HG03135 (cell line): ENCODE measurements around the gene LRRC8D.

ENCODE experiments used
- ATAC-seq: cut with Tn5 transposase; IDR thresholded peaks from one replicate; pipeline ENCODE4 v1.9.1; 2021; ENCODE audit warnings: mild to moderate bottlenecking, moderate library complexity; ENCODE audit not compliant: unreplicated experiment

LRRC8D gene

DNA sequence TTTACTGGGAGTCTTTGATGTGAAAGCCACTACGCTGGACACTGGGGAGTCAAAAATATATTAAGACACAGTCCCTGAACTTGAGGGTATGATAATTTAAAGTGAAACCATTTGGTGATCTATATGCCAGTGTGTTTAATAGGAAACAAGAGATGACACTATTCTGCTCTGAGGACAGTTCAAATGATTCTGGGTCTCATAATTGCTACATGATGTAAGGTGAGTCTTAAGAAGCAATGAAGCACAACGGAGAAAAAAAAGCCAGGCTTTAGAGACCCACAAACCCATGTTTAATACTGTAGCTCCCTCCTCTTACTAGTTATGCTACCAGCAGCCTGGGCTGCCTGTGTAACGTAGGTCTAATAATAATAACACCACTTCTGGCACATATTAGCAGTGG, 14.2 kb upstream of the LRRC8D start:
- no peak for ATAC-seq

DNA sequence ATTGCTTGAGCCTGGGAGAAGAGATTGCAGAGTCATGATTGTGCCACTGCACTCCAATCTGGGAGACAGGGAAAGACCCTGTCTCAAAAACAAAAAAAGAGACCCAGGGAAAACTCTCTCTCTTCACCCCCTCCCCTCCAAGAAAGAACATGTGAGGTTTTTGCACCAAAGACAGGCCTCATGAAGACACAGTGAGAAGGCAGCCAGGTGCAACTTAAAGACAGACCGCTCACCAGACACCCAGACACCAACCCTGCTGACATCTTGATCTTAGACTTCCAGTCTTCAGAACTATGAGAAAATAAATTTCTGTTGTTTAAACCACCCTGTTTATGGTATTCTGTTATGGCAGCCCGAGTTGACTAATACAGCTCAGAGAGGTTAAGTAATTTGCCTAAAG, 13.3 kb upstream of the LRRC8D start:
- ATAC-seq, result no peak

DNA sequence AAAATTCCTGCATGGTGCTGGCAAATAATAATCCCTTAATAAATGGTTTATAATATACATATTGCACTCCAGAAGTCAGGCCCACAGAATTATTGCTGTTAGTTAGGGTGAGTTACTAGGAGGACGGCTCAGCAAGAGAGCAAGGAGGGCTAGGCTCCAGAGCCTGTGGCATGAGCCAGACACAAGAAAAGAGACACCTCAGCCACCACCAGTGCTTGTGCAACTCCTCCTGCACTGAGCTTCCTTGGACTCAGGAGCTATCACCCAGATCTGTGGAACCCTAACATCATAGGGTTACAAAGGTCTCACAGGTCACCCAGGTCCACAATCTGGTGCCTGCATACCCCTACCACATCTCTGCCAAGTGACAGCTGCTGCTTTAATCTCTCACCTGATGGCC, 12.8 kb upstream of the LRRC8D start:
- ATAC-seq, result no peak

DNA sequence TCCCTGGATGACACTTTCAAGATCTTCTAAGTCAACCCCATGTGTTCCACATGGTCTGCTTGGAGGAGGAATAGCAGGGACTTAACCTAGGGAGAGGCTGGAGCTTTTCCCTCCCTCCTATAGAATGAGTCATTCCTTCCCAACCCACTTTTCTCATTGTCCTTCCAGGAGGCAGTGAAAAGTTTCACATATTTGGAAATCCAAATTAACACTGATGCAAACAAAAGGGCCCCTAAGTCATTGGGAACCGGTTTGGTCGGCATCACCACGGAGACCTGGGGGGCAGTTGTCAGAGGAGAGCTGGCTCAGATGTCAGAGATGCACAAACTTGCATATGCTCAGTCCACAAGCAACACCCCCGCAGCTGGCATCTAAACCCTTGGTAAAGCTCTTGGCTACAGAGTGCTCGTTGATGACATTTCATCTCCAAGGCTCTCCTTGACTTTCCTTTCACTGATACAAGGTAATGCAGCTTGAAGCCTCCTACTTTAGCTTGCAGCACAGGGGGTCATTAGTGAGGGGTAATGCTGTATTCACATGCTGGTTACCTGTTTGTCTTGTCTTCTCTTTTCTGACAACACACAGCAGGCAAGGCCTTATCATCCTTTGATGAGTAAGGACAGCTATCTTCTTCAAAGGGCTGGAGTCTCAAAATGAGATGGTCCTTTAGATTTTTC, 12.3 kb upstream of the LRRC8D start:
- ATAC-seq, result no peak

DNA sequence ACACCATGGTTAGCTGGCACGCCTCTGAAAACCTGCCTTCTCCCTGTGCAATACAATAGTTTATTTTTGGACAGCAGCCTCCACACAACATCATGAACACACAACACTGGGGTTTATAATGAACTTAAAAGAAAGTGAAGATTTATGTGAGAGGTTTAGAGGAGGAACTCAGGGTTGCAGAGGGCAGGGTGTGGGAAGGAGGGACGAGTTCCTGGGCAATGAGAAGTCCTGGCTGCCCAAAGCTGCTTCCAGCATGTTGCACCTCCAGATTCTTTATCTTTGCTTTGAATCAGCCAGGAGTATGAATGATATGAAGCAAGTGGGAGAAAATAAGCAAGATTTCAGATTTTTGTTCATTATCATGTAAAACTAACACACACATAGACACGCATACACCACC, 11.3 kb upstream of the LRRC8D start:
- ATAC-seq, result no peak

DNA sequence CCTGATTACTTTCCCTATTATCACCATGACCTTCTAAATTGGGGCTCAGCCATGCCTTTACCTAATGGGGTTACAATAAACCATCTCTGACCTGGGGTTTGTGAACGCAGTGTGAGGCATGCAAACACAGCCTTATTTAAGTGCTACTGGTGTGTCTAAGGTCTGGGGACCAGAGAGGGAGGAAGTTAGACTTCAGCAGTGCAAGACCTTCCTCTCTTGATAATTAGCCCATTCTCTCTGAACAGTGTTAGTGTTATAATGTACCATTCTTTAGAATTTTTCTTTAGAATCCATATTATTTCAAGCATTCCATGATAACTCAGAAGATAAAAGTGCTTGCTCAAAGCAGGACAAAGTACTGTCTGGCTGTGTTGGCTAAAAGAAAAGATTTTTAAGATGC, 10.5 kb upstream of the LRRC8D start:
- no peak for ATAC-seq

DNA sequence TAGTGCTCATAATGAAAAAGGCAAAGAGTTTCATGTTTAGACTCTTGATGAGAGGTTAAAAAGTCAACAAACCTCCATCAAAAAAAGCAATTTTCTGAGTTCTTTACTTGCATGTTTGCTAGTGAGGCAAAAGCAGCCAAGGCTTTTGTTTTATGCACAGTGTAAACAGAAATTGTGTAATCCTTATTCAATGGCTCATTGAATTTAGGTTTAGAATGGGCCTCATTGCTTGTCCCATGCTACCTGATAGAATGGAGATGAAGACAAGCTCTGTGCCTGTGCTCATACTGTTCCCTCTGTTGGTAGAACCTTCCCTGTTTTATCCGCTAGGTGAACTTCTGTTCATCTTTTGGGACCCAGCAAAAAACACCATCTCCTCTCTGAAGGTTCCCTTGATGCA, 10.0 kb upstream of the LRRC8D start:
- no peak for ATAC-seq

DNA sequence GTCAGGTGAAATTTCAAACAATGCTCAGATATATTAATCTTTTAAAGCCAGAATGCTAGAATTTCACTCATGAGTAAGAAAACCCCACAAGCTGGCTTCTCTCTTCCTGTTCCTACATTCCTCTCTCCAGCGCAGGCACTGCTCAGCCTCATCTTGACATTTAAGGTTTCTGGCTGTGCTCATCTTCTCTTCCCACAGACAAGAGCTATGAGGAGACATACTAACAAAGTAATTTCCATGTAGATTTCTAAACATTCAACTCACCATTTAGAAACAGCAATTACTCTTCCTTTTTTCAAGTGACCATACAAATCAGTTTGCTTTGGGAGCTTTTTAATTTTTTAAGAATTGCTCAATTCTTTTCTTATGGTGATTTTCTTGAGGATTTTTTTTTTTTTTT, 7.8 kb upstream of the LRRC8D start:
- ATAC-seq, result no peak

DNA sequence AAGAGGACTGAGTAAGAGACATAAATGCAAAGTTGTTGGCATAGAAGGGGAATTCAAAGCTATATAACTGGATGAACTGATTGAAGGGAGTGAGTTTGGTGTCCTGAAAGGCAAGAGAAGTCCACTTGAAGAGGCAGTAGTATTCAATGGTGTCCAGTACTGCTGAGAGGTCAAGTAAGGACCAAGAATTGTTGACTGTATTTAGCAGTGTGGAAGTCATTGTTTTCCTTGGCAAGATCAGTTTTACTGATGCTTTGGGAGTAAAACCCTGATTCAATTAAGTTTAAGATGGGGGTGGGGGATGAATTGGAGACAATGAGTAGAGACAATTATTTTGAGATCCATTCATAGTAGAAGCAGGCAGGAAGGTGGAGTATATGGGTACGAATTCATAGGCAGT, 5.8 kb upstream of the LRRC8D start:
- ATAC-seq, result no peak

DNA sequence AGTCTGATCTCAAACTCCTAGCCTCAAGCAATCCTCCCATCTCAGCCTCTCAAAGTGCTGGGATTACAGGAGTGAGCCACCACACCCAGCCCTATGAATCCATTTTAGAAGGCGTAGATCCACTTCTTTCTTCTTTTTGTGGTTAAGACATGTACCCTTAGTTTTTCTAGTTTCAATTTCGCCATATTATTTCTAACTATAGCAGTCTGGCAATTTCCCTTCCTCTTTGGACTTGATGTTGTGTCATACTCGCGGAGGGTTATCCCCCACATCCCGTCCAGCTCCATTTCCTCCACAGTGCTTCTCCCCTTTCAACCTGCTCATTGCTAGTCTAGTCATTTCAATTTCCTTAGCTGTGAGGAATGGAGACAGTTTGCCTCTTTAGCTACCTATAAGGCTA, 5.2 kb upstream of the LRRC8D start:
- ATAC-seq, result peak; percentile 60

DNA sequence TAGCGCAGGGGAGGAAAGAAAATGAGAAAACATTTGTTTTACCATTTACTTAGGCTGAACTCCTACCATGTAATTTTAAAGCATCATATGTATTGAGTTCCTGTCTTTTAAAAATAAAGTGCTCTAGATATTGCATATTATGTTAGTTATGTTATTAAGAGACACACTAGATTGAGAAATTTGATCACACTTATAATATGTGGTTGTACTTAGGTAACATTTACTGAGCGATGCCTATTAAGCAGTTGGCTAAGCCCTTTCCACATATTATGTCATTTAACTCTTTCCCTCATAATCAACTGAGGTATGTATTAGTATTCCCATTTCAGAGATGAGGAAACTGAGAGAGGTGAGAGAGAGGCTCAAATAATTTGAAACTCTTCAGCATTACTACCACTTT, 4.5 kb upstream of the LRRC8D start:
- no peak for ATAC-seq

DNA sequence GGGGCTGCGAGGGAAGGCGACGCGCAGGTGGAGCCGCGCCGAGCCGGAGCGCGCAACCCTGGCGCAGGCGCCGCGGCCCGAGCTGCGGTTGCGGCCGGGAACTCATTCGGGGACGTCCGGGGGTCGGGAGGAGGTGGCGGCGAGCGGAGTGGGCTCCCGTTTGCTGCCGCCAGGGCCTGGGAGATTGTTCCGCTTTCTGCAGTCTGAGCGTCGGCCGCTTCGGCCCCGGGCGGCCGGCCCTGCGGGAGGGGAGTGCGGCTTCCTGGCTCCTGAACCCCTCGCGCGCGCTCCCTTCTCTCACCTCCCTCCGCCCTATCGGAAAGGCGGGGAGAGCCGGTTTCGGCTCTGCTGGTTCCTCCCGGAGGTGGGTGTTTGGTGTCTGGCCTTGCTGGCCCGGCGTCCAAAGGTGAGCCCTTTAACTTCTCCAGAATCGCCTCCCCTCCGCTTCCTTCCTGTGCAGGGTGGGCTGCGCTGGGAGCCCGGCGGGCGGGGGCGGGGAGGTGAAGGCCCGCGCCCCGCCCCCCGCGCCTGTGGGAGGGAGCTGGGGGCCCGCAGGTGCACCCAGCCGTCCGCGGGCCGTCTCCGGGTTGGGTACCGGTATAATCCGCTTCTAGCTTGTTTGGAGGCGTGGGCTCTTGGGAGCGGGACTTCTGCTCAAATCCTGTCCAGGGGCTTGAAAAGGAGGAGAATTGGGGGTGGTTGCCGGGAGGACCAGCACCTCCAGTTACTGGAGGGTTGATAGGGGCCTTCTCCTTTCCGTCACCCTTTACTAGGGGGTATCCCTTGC, 683 bp downstream of the LRRC8D start:
- ATAC-seq, result peak; percentile 59

DNA sequence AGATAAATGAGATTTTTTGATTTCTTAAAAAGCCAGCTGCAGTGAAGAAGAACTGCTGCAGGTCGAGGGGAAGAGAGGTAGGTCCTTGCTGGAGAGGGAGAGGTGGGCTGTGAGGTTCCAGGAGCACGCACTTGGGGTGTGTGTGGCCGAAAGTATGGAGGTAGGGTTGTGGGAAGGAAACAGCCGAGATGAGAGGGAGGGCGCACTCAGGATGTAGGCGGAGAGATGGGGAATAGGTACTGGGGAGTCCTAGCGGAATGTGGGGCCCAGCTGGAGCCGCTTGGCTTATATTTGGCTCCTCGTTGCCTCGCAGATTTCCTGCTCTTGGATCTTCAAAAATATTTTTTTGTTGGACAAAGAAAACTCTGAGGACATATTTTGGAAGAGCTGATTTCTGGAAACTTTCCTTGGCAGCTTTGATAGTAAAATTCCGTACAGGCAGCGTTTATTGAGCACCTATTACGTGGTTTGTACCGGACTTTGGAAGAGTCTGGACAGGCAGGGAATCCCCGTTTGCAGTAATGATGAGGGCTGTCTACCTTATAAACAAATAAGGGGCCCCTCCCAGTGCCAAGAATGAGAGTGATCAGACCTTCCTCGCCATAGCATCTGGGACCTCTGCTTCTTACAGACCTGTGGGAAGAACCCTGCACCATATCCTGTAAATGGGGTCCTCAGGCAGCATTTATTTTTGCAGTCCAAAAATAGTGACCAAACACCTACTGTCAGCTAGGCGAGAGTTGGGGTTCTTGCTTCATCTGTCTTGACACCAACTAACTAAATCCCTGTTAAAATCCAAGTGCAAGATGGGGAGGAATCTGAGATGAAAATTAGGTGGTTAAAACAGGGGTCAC, 1.5 kb downstream of the LRRC8D start:
- no peak for ATAC-seq

DNA sequence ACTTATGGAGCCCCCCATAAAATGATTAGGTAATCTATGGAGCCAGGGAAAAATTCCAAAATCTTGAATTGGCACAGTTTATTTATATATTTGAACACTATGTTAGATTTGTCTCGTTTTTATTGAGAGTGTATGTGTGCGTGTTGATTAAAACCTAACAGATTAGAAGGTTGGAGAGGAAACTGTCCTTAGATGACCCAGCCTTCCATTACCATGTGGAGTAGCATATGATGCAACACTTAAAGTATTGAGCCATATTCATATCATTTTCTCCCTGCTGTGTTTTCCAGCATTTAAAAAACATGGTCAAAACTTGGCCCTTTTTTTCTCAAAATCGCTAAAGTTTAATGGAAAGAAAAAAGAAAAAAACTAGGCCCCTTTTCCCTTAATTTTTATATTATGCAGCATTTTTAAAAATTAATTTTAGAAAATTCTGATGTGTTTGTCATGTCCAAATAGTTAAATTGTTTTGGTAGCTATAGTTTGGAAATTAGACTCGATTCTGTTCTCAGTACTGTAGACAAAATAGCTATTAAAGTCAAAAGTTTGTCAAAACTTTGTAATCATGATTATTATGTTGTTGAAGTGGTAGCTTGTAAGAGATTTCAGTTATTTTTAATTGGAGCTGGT, 2.3 kb downstream of the LRRC8D start:
- ATAC-seq, result no peak

DNA sequence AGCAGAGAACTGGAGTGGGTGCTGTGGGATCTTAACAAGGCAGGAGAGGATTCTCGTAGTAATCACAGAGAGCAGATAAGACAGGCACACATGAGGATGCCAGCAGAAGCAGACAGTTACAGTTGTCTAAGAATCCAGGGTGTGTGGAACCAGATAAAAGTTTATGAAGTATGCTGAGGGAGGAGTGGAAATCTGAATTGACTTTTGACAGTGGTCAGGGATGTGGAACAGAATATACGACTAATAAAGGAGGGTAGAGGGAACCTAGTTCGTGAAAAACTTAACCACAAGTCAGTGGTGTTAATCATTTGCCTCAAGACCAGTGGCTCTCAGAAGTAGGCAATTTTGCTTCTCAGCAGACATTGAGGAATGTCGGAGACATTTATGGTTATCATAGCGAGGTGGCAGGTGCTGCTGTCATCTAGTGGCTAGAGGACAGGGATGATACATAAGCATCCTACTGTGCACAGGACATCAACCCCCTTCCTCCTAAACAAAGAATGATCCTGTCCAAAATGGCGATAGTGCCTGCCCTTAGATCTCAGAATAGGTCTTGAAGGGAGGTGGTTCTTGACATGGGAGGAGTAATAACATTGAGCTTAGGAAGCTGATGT, 3.0 kb downstream of the LRRC8D start:
- no peak for ATAC-seq

DNA sequence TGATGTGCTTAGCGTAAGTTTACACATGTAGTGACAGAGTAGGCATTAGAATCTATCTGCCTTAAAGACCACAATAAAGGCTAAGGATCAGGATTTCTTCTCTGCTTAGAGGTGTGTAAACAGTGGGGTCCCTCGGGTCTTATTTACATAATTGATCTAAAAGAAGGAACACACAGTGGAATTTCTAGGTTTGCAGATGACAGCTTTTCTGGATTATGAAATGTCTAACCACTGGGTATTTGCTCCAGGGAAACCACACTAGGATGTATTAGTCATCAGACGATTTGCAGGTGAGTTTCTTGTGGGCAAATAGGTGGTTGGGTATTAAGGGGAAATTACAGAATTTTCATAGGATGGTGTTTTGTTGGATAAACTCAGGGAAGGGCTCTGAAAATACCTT, 5.8 kb downstream of the LRRC8D start:
- no peak for ATAC-seq

DNA sequence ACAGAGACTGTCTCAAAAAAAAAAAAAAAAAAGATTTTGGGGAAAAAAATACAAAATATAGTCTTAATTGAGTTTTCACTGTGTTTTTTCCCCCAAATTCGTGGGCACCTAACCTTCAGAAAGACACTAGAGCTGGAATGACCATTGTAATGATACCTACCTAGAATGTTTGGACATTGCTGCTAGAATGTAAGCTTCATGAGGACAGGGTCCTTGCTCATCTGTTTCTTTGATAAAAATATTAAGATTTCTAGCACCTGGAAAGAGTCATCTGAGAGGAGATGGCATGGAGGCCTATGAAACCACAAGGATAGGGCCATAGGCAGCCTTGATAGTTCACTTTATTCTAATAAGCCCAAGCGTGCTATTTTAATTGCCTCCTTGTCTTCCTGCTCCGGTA, 6.5 kb downstream of the LRRC8D start:
- ATAC-seq, result no peak

DNA sequence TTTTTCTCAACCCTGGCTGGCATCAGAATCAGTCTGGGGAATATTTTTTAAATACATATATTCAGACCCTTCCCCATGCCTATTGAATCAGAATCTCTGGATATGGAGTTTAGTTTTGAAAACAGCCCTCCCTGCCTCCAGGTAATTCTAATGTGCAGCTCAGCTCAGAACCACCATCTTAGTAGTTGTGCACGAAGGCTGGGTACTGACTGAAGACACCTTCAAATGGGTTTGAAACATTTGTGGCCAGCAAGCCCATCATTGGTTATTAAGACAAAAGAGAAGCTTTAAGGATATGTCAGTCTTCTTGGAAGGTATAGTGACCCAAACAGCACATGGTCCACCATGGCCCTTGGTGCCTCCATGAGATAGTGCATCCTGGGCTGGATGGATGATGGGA, 7.1 kb downstream of the LRRC8D start:
- ATAC-seq, result no peak

DNA sequence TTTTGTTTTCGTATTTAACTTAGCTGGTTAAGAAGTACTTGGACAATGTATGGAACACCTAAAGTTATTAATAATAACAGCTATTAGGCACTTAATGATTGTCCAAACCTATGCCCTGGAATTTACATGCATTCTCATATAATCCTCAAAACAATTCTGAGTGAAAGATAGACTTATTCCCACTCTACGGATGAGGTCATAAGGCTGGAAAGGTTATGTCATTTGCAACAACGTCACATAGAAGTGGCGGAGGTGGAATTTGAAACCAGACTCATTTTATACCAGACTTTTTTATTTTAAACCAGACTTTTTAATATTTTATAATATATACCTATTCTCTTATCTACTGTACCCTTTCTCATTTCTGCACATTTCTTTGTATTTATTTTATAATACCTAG, 8.4 kb downstream of the LRRC8D start:
- no peak for ATAC-seq

DNA sequence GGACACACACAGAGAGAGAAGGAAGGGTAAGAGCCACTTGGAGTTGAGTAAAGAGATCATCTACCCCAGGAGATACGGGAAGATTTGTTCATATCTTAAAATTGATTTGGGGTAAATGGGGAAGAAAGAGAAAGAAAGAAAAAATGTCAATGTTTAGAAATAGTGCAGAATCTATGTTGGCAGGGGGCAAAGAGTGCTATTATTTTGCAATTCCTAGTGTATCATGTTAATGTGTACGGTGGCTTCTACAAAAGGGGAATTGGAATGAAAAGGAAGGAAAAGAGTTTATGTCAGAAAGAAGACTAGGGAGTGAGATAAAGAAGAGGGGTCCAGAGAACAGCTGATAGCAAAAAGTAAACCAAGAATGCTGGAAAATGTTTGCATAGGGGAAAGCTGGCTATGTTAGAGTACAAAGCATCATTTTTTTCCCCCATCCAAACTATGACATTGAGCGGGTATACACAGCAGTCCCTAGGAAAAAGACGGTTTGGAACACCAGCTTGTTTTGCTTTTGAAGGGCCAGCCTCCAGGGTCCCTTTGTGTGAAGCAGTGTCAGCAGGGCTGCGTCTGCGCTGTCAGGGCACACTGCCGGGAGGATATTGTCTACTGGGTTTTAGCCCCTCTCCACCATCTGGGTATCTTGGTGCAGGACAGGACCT, 10.8 kb downstream of the LRRC8D start:
- no peak for ATAC-seq
